GM12872 (cell line): Measurements from ENCODE around the gene LRCOL1.

Experiments used
- TF ChIP-seq, protein P1 (sequence below): IDR thresholded peaks from 3 replicates; pipeline ENCODE4 v1.5.1; 2011; ENCODE audit warnings: low read depth, mild to moderate bottlenecking, low read length, moderate library complexity; ENCODE audit not compliant: insufficient read depth

The LRCOL1 gene

DNA sequence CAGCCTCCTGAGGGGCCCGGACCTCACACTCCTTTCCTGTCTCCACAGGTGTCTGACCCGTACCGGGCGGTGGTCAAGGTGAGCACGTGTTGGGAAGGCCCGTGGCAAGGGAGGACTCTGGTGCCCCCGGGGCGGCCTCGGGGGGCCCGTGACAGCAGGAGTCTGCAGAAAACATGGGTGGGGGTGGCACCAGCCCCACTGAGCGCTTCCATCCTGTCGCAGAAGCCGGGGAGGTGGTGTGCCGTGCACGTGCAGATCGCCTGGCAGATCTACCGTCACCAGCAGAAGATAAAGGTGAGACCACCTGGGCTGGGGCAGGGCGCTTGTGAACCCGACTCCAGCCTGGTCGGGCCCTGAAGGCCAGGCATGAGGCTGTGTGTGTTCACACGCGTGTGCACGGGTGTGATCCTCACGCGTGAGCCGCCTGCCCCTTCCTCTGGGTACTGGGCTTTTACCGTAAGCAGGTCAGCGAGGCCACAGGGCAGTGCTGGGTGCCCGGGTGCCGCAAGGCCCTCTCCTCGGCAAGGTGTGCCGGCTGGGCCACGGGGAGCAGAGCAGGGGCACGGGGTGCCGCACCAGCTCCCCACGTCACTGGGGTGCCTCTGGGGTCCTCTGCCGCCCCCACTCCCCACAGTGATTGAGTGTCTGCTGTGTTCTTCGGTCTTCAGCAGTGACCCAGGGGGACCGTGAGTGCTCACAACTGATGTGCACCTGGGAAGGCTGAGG, 35.9 kb downstream of the LRCOL1 start:
- TF ChIP-seq, protein P1, sequence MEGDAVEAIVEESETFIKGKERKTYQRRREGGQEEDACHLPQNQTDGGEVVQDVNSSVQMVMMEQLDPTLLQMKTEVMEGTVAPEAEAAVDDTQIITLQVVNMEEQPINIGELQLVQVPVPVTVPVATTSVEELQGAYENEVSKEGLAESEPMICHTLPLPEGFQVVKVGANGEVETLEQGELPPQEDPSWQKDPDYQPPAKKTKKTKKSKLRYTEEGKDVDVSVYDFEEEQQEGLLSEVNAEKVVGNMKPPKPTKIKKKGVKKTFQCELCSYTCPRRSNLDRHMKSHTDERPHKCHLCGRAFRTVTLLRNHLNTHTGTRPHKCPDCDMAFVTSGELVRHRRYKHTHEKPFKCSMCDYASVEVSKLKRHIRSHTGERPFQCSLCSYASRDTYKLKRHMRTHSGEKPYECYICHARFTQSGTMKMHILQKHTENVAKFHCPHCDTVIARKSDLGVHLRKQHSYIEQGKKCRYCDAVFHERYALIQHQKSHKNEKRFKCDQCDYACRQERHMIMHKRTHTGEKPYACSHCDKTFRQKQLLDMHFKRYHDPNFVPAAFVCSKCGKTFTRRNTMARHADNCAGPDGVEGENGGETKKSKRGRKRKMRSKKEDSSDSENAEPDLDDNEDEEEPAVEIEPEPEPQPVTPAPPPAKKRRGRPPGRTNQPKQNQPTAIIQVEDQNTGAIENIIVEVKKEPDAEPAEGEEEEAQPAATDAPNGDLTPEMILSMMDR, result no peak

DNA sequence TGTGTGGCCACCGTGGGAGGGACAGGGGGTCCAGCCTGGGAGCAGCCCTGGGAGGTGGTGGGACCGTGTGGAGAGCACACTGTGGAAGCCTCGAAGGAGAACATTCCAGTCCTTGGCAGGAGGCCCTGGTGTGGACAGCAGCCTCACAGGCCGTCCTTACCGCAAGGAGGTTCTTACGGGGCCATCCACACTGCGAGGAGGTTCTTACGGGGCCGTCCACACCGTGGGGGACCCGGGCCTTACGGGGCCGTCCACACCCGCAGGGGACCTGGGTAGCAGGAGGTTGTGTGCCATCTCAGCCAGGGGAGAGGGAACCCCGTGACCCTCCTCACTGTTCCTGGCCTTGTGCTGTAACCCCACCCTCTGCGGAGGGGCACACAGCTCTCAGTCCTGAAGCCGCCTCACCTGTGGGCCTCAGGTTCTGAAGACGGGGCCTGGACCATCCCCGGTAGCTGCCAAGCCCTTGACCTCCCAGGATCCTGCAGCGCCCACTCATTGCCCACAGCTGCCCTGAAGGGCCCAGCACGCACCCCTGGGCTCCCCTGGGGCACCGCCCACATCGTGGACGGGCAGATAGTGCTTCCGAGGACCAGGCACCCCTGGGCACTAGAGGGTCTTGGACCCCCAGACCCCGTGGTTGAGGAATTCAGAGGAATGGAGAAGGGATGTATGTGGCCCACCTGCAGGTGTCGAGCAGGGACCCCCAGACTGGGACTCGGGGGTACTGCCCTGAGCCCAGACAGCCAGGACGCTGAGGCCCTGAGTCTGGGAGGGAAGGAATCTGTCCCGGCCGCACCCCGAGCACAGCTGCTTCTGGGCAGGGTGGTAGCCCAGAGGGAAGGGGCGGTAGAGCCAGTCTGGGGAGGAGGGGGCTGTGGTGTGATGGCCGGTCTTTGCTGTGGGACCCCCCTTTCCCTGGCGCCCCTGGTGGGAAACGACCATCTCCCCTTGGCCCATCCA, 37.3 kb downstream of the LRCOL1 start:
- TF ChIP-seq, protein P1, result no peak

DNA sequence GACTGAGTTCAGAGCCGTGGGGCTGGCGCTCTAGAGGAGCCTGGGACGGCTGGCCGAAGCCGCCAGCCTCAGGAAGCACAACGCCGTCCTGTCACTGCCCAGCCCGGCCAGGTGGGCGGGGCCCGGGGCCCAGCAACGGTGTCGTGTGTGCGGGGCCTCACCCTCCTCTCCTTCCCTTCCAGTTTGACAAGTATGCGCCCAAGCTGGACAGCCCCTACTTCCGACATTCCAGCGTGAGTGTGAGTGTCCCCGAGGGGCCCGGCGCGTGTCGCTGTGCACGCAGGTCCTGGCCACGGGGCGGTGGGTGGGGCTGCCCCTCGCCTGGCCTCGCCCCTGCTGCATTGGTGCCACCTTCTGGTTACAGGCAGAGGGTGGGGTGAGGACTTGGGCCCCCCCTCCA, 38.3 kb downstream of the LRCOL1 start:
- TF ChIP-seq, protein P1, result no peak

DNA sequence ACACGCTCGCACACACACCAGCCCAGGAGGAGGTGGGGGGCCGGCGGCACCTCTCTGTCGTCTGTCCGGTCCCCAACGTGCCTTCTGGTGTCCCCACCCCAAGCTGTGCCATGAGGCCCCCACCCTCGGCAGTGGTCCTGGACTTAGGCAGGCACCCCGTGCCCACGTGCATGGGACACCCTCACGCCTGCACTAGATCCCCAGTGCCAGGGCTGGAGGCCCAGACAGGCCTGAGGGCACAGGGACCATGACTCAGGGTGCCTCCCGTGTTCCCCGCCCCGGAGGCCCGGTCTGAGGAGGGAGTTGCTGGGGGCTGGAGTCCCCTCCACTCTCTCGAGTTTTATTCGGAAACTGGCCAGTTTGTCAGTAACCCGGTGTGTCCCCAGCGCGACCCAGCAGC, 38.8 kb downstream of the LRCOL1 start:
- TF ChIP-seq, protein P1, result no peak

DNA sequence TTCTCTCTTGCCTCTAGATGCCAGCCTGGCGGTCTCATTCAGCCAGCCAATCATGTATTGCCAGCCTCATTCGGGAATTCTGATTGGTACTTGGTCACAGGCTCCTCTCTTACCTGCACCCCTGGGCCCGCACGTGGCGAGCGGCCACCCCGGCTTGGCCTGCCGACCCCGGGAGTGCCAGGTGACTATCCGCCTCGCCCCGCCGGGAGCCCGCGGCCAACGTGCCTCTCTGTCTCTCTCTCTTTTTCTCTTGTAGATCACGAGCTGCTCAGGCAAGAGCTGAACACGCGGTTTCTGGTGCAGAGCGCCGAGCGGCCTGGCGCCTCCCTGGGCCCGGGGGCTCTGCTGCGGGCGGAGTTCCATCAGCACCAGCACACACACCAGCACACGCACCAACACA, 39.3 kb downstream of the LRCOL1 start:
- TF ChIP-seq, protein P1, result no peak

DNA sequence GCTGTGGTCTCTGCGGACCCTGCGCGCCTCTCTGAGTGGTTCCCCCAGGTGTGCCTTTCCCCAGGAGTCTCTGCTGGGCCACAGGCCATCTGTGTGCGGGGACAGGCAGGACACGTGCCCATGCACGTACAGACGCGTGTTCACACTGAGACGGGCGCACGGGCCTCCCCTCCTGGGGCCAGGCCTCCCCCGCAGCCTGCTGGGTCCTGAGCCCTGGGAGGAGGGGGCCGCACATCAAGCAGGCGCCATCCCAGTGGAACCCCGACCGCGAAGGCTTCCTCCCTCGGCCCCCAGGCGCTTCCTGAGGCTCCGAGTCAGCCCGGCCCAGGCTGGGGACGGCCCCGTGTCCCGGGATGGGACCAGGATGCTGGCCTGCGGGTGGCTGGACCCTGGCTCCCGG, 39.7 kb downstream of the LRCOL1 start:
- TF ChIP-seq, protein P1, result no peak

DNA sequence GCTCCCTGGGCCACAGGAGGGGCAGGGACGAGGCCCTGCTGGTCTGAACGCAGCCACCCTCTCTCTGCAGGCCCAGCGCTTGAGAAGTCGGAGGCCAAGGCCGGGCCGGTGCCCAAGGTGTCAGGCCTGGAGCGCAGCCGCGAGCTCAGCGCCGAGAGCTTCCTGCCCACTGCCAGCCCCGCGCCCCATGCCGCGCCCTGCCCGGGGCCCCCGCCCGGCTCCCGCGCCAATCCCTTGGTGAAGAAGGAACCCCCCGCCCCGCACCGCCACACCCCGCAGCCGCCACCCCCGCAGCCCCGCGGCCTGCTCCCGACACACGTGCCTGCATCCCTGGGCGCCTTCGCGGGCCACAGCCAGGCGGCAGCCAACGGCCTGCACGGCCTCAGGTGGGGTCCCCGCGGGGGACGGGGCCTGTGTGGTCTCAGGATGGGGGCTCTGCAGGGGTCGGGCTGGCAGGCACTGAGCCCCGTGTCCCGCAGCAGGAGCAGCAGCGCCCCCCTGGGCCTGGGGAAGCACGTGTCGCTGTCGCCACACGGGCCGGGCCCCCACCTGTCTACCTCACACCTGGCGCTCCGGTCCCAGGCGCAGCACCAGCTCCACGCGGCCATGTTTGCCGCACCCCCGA, 40.4 kb downstream of the LRCOL1 start:
- TF ChIP-seq, protein P1, result no peak
